ENCODE measurements around the gene OPN1SW. TPM values are rescaled to one million over a fixed set of nuclear protein-coding genes. Genes with fewer than 3 reads are reported as not detected.

The OPN1SW gene
- total and polyA plus RNA-seq, 9 of the 15 experiments (the other 6 are each of a cell fraction or from before 2014, with no cell fraction given): 0.84 to 1.0 TPM; not detected in 7

GRCh38 chr7:128739048-128739962 lies 36.3 kb downstream of the OPN1SW start, which contains the start of gene CALU (continued):
- TF ChIP-seq POLR3G (IDR thresholded peaks at IDR 0.05; ENCODE audit: extremely low read depth, insufficient read length, insufficient replicate concordance): no peak
- peak; percentile 69 for TF ChIP-seq BHLHE40 (IDR thresholded peaks at IDR 0.05; ENCODE audit: low read length)
- TF ChIP-seq FOXK2 (conservative IDR thresholded peaks at IDR 0.05 in 1 of 2, IDR thresholded peaks at IDR 0.05 in 1 of 2; ENCODE audit: low read depth in 2 of 2): peak in 1 of 2 experiments; percentile 4; a peak in 2 of 4 replicates
- TF ChIP-seq ZNF408 (CRISPR knock-in tag; IDR thresholded peaks at IDR 0.05; ENCODE audit: low read depth): no peak
- no peak for TF ChIP-seq HOXB6 (CRISPR knock-in tag; IDR thresholded peaks at IDR 0.05; ENCODE audit: borderline replicate concordance)
- no peak; the same call in 1 of the 2 replicates for TF ChIP-seq ATF1 (CRISPR knock-in tag; IDR thresholded peaks at IDR 0.05)
- peak; percentile 97 for TF ChIP-seq ATF1 (tag; IDR thresholded peaks at IDR 0.05)
- 0 out of 2 replicates have a peak, but pooled peaks have one; percentile 47 for TF ChIP-seq SMARCC2 (IDR thresholded peaks at IDR 0.05; ENCODE audit: low read depth)
- TF ChIP-seq ARHGAP35 (IDR thresholded peaks at IDR 0.05; ENCODE audit: partially characterized antibody): no peak
- peak; percentile 81 for TF ChIP-seq CTBP1 (IDR thresholded peaks at IDR 0.05; ENCODE audit: borderline replicate concordance)
- TF ChIP-seq GTF2B (IDR thresholded peaks at IDR 0.05; ENCODE audit: extremely low read depth, insufficient read length): no peak
- no peak for TF ChIP-seq ZBTB26 (CRISPR knock-in tag; IDR thresholded peaks at IDR 0.05)
- peak in 1 of 2 experiments; percentile 84; a peak in 2 of 4 replicates for TF ChIP-seq HDAC1 (IDR thresholded peaks at IDR 0.05)
- no peak for TF ChIP-seq ZNF668 (CRISPR knock-in tag; IDR thresholded peaks at IDR 0.05)
- 0 out of 2 replicates have a peak, but pooled peaks have one; percentile 70 for TF ChIP-seq HDGF (IDR thresholded peaks at IDR 0.05)
- no peak for TF ChIP-seq ARID3B (CRISPR knock-in tag; IDR thresholded peaks at IDR 0.05; ENCODE audit: borderline replicate concordance)
- no peak; the same call in 1 of the 2 replicates for TF ChIP-seq KDM2B (CRISPR knock-in tag; IDR thresholded peaks at IDR 0.05)
- TF ChIP-seq MTF1 (CRISPR knock-in tag; IDR thresholded peaks at IDR 0.05; ENCODE audit: borderline replicate concordance): no peak
- TF ChIP-seq BRCA1 (IDR thresholded peaks at IDR 0.05): no peak
- TF ChIP-seq BRCA1 (CRISPR knock-in tag; IDR thresholded peaks at IDR 0.05): peak; percentile 96
- peak; percentile 100 for TF ChIP-seq RBFOX2 (IDR thresholded peaks at IDR 0.05; ENCODE audit: low read depth, low read length)
- 0 out of 2 replicates have a peak, but pooled peaks have one; percentile 36 for TF ChIP-seq RBM14 (IDR thresholded peaks at IDR 0.05; ENCODE audit: borderline replicate concordance, insufficient read depth, low read depth, low read length)
- TF ChIP-seq SP2 (IDR thresholded peaks at IDR 0.05; ENCODE audit: extremely low read depth, low read depth, low read length, poor library complexity, severe bottlenecking): peak; percentile 80
- peak; percentile 22; the same call in 1 of the 2 replicates for TF ChIP-seq MECOM (CRISPR knock-in tag; IDR thresholded peaks at IDR 0.05)
- peak in 1 of 2 experiments; percentile 49; a peak in 2 of 4 replicates for TF ChIP-seq SRF (CRISPR knock-in tag; IDR thresholded peaks at IDR 0.05)
- TF ChIP-seq KLF10 (CRISPR knock-in tag; IDR thresholded peaks at IDR 0.05): no peak

All from K562 (cell line).